Fibroblast of skin of right biceps (primary cell): Measurements from ENCODE around the gene SNX5.

Experiments
- DNase-seq: peaks from one replicate; pipeline ENCODE4 v3.0.0-alpha.2; 2013

The SNX5 gene

DNA sequence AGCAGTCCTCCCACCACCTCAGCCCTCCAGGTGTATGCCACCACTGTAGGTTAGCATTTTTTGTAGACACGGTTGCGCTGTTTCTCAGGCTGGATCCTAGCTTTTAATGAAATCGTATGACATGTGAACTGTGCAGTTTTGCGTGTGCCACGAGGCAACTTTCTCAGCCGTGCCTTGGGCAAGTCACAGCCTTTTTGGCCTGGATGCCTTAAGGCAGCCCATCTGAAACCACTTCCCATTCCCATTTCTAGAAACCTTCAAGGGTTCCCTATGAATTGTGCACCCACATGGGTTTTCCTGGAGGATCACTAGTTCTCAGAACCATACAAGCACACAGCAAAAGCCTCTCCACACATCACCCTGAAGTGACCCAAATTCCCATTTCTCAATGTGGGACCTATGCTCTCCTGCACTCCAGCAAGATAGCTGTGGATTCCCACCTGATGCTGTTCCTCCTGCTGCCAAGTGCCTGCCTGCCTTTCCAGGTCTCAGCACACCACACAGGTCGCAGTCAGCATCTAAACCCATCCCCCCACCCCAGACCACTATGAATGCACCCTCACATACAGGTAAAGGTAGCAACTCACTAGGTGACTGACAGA, 28.9 kb downstream of the SNX5 start:
- DNase-seq: no peak

DNA sequence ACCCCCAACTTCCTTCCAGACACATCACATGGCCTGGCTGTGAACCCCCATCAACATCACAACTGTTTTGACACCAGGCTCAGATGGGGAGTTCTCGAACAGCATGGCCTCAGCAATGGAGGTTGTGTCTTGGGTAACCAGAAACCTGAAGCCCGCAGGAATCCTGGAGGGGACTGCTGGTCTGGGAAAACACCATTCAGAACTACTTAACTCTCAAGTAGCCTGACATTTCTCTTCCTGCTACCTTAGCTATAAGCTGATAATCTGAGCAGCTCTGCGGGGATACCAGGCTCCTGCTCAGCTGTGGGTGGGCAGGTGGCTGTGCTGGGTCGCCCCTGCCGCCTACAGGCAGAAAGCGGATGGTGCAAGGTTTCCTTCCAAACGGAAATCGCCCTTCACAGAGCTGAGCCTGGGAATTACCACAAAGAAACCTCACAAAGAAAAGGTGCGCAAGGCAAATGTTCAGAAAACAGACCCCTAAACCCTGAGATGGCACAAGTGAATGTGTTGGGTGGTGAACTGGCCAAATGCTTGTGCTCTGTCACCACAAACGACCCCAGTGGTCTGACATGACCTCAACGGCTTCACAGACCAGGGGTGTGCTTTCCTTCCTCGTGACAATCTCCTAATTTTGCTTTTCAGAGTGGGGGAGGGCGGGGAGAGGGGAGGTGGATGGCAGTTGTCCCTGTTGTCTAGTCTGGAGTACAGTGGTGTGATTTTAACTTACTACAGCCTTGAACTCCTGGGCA, 29.5 kb downstream of the SNX5 start:
- peak; percentile 69 for DNase-seq

DNA sequence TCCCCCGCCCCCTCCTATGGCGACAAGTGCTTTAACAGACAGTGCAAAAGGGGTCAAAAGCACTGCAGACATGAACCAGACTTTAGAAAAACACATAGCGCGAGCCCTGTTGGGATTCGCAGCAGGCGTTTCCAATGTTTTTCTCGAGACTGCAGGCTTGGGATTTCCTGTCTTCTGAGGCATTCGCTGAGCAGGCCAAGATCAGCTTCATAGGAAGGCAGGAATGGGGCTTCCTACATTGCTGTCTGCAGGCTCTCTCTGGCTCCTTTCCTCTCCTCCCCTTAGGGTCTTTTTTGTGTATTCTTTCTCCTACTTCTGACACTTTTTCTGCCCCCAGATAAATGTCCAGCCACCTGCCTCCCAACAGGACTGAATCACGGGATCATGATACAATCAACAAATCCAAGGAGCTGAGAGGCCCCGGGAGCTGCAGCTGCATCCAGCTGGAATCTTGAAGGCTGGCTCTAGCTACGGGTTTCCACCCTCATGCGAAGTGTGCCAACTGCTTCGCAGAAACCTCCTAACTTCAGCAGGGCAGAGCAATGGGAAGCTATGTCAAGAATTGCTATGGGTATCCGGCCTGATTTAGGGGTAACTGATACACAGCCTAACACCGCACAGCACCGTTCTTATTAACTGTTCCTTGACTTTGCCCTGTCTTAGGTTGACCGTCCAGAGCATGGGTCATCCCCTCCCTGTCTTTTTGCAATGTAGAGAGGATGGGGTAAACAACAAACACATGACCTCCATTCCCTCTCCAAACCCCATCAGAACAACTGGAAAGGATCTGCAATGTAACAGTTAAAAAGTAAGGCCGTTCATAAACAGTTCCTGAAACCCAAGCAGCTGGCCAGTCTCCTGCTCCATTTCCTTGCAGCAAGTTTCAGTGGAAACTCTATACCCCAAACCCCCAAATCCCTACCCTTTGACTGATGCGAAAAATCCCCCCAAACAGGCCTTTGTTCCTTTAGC, 31.5 kb downstream of the SNX5 start:
- peak; percentile 64 for DNase-seq

DNA sequence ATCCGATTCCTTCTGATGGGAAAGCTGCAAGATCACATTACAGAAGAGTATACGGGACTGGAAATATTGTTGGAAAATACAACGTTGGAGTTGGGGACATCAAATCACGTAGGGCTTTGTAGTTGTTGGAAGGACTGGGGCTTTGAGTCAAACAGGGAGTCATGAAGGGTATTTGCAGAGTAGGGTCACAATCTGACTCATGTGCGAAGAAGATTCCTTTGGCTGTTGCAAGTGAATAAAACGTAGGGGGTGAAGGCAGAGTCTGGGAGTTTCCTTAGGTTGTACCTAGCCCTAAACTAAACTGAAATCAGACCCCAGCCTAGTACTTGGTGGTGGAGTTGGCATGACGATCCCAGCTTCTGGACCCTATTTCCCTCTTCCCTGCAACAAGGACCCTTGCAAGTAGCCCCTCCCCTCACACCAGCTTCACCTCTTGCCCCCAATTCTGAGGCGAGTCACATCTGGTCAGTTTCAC, 32.3 kb downstream of the SNX5 start:
- peak; percentile 60 for DNase-seq

DNA sequence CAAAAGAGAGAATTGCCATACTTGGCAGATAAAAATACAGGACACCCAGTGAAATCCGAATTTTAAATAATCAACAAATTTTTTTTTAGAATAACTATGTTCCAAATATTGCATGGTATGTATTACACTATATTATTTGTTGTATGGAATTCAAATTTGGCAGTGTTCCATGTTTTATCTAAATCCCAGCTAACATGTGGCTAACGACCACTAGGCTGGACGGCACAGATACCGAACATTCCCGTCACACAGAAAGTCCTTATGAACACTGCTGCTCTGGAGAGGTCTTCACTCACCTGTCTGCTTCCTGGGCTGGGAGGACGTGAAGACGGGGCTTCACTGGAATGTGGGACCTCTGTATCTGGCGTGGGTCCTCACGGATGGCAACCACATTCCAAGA, 32.8 kb downstream of the SNX5 start:
- no peak for DNase-seq

DNA sequence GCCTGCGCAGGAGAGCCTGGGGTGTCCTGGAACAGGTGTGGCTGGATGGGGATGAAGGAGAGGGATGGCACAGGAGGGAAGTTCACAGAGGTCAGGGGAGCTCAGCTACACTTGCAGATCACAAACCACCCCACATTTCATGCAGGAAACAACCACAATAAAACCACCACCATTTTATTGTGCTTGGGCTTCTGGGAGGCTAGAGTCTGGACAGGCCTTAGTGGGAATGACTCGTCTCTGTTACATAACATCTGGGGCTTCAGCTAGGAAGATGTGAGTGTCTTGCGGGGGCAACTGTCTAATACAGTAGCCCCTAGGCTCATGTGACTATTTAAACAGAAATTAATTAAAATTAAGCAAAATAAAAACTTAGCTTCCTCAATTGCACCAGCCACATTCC, 33.4 kb downstream of the SNX5 start:
- peak; percentile 36 for DNase-seq

DNA sequence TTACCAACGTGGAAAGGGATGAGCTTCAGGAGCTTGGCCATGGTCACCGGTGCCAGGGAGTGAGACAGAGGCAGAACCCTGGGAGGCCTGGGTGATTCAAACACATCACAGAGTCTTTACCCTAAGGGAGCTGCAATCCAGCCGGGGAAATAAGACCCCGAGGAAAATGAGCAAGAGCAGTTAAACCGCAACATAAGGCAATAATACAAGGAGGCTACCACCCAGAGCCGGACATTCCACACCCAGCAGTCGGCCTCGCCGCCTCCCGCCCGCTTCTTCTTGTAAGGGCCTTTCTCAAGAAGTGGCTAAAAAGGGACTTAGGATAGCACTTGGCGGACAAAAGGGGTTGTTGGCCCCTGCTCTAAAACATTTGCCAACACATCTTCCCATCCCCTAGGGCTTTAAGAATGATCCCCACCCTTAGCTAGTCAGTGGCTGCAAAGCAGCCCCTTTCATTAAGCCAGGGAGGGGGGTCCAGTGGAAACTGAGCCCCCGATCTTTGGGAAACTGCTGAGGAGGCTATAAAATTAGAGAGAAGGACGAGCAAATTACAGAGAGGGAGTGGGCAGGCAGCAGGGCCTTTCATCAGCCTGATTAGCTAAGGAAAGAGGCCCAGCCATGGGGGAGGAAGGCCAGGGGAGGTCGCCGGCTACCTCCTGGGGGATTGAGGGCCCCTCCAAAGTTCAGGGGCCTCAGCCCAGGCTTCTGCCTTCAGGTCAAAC, 34.3 kb downstream of the SNX5 start:
- peak; percentile 62 for DNase-seq

DNA sequence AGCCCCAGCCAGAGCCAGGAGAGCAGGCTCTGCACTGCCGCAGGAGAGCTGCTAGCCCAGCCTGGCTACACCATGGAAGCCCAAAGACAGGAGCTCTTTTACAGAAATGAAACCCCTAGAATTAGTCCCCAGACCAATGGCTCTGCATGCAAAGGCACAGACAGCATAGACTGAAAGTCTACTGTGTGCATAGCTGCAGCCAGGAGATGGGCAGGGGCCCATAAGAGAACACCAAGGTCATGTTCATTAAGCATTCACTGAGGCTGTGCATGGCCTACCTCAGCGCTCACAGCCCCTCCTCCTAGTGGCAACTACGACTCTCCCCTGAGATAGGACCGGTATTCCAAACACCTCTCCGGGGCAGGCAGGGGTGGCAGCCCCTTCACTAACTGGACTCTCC, 34.9 kb downstream of the SNX5 start:
- DNase-seq: no peak

DNA sequence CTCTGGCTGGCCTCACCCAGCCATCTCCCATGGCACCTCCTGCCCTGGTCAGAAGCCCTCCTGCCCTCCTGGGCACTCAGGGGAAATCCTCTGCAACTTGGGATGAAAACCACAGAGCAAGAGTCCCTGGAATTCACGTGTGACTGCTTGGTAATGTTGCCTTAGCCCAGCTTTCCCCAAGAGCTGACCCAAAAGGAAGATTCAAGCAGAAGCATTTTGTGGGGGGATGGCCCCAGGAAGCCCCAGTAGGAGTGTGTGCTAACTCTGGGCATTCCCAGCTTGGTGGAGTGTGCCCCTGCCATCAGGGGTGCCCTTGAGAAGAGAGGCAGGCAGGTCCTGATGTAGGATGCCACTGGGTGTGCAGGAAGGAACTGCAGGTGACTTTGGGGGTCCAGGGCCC, 35.5 kb downstream of the SNX5 start:
- DNase-seq: no peak

DNA sequence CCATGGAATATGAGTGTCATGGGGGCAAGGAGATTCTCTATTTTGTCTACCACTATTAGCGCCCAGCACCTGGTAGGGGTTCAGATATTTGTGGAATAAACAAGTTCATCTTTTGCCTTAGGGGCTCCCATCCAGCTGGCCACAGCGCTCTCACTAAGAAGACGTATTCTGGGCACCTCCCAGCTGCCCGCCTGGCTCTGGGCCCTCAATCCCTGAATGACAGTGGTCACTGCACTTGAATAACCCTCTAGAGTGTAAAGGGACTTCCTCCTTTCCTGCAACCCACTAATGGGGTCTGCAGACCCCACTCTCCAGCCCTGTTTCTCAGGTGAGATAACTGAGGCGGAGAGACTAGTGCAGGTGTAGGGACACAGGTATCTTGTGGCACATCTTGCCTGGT, 36.2 kb downstream of the SNX5 start:
- DNase-seq: no peak

DNA sequence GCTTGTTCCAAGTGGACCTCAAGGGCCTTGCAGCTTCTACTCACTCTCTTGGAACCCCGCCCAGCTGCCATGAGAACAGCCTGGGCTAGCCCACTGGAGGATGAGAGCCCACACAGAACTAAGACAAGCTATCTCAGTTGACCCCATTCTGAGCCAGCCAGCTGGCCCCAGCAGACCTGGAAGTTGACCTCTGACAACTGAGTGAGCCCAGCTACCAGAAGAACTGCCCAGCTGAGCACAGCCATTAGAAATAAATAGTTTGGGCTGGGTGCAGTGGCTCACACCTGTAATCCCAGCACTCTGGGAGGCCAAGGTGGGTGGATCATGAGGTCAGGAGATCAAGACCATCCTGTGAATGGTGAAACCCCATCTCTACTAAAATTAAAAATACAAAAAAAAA, 37.1 kb downstream of the SNX5 start:
- DNase-seq: no peak

DNA sequence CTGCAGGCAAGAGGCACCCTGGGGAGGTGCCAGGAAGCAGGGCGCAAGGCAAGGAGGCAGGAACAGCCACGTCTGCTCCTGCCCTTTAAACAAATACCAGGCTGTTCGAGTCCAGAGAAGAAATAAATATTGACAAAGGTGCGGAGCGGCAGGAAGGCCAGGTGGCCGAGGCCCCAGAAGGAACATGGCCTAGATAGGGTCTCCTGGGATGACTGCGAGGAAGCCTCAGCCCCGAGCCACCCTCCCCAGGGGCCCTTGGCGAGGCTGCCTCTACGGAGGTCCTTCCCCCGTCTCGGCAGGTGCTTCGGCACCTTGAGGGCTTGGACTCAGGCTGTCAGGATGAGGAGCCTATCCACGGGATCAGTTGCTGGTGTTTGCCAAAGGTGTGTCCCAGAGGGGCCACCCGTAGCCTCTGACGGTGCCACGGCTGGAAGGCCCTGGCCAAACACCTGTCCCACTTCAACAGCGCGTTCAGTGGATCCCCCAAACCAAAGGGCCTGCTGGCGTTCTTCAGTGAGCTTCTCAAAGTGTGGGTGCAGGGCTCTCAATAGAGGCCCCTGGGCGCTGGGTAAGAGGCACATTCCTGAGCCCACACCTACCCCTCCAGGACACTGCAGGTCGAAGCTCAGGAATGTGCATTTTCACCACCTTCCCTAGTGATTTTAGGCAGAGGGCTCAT, 39.8 kb downstream of the SNX5 start:
- no peak for DNase-seq

DNA sequence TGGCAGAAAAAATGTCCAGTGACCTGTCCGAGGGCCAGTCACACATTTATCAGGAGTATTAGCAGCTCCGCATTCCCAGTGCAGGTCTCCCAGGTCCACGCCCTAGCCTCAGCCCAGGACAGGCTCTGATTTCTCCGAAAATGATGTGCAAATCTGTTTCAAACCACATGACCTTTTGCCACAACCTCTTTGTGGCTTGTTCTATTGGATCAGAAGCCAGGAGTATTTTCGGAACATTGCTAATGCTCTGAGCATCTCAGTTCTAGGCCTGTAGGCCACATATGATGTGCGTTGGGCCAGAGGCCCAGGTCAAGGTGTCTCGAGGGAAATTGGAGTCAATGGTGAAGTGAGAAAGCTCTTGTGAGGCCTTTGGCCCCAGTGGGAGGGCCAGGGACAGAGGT, 40.4 kb downstream of the SNX5 start:
- DNase-seq: peak; percentile 27

DNA sequence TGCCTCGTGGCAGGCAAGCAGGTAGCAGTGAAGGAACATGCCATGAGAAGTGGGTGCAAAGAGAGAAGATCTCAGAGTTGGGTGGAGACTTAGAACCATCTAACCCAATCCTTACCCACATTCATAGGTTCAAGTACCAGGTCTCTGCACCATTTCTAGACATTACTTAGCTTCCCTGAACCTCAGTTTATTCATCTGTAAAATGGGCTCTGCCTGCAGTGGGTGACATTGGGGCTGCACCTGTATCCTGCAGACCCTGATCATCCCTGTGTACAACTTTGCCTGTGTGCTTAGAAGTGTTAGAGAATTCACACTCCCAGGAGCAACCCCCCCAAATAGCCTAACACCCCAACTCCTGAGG, 42.7 kb downstream of the SNX5 start:
- DNase-seq: no peak

DNA sequence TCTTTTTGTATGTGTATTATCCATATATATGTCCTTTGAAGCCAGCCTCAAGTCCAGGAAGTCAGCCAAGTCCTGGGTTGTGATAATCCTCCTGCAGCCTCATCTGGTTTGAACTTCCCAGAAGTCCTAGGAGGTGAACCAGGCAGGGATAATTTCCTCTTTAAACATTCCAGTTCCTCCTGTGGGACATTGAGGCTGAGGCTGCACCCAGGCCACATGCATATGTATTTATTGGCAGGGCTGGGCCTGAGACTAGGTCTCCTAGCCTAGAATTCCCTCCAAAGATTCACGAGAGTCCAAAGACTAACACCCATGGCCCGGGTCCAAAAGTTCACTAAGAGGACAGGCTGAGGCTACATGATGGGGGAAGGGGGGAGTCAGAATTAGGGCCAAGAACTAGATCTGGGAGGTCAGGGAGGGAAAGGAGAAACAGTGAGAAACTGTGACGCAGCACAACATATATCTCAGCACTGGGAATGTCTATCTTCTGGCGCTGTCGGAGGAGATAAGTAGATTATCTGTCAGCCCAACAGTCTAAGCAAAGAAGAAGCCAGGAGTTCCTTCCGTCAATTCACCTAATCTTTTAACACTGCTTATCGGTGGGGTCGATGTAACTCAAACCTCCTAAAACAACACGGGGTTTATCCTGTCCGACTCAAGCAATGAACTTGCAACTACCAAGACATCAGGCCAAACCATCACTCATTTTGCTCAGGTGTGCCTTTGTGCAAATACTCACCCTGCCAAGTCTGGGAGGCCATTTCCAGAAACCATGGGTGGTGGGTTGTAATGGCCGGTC, 43.3 kb downstream of the SNX5 start:
- peak; percentile 78 for DNase-seq

DNA sequence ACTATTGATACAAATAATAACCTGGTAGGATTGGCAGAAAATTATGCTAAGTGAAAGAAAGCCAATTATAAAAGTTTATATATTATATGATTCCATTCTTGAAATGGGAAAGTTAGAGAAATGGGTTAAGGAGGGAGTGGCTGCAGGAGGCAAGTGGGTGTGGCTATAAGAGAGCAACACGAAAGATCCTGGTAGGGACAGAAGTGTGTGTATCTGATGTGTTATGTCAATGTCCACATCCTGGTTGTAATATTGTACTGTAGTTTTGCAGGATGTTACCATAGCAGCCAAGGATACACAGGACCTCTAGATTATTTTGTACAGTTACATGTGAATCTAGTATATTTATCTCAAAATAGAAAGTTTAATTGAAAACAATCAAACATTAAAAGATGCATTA, 46.8 kb downstream of the SNX5 start:
- no peak for DNase-seq

DNA sequence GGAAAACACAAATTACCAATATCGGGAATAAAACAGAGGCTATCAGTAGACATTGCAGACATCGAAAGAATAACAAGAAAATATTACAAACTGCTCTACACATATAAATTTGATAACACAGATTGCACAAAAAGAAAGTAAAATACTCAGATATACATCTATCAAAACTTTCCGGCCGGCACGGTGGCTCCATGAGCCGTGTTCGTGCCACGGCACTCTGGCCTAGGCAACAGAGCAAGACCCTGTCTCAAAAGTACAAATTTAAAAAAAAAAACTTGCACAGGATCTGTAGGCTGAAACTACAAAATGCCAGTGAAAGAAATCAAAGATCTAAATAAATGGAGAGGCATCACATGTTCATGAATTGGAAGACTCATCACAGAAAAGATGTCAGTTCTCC, 49.4 kb downstream of the SNX5 start:
- no peak for DNase-seq

DNA sequence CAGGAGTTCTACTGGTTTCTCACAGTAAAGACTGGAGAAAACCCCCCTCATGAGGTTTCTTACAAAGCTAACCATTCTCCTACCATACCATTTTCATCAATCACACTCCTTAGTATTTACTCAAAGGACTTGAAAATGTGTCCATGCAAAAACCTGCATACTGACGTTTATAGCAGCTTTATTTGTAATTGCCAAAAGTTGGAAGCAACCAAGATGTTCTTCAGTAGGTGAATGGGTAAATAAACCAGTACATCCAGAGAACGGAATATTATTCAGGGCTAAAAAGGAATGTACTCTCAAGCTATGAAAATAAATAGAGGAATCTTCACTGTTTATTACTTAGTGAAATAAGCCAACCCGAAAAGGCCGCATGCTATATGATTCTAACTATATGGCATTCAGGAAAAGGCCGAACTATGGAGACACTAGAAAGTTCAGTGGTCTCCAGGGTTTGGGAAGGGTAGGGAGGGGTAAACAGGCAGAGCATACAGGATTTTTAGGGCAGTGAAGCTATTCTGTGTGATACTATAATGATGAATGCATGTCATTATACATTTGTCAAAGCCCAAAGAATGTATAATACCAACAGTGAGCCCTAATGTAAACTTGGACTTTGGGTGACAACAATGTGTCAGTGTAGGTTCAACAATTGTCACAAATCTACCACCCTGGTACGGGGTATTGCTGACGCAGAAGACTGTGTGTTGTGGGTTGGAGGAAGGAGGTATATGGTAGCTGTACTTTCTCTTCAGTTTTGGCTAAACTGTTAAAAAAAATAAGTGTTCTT, 50.6 kb downstream of the SNX5 start:
- no peak for DNase-seq

DNA sequence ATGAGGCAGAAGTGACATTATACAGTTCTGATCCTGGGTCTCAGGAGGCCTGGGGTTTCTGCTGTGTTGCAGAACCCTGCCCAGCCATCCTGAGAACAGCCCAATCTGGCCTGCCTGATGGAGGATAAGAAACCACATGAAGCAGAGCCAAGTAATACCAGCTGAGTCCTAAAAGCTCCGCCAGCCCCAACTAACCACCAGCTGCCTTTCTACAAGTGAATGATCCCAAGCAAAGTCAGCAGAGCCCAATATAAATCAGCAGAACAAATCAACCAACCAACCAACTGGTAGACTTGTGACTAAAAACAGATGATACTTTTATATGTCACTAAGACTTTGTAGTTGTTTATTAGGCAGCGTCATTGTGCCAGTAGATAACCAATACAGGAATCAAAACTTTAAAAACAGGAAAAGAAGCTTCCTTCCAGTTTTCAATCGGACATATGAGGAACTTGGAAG, 52.1 kb downstream of the SNX5 start:
- no peak for DNase-seq

DNA sequence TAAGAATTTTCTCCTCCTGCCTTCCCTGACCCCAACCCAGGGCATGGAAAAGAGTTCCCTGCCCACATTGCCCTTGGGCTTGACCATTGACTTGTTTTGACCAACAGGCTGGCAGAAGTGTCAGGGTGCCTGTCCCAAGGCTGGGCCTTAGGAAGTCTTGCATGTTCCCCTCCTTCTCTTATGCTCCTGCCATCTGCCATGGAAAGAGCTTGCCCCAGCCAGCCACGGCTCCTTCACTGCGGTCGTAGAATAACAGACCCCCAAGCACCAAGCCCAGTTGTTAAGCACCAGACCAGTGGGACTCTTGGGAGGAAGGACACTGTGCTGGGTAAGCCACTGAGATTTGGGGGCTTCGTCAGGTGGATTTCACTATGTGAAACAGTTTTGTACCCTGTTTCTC, 53.6 kb downstream of the SNX5 start:
- DNase-seq: no peak

DNA sequence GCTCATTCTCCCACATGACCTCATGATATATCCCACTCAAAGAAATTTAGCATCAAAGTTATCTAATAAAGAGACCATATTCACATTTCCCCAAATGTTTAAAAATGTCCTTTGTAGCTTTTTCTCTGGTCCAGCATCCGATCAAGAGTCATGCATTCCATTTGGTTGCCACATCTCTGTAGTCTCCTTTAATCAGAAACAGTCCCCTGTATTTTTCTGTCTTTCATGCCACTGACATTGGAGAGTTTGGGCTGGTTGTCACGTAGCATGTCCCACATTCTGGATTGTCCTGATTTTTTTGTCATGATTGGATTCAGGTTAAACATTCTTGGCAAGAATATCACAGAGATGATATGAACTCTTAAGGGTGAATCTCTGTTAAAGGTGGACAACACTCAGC, 55.7 kb downstream of the SNX5 start:
- DNase-seq: peak; percentile 85
